Activated T-helper 1 cell treated with anti-CD3 and anti-CD28 coated beads, Interleukin-2, amount 50 U/mL, for 16 hours (primary cell): Measurements from ENCODE around the gene MAGI2.

Experiments used
- DNase-seq, 2 donors: peaks; one replicate each; pipeline ENCODE4 v3.0.0-alpha.2; 2020; ENCODE audit warnings: low read depth in 1 of 2, low spot score in 1 of 2

Gene MAGI2

GRCh38 chr7:79381921-79382320, 71.5 kb downstream of the MAGI2 start:
- no peak for DNase-seq

GRCh38 chr7:79377097-79377496, 76.4 kb downstream of the MAGI2 start:
- no peak for DNase-seq

- no peak for DNase-seq
Measured at GRCh38 chr7:79376299-79377025, 77.0 kb downstream of the MAGI2 start.

GRCh38 chr7:79361214-79361613, 92.3 kb downstream of the MAGI2 start:
- DNase-seq = no peak

GRCh38 chr7:79359827-79360226, 93.6 kb downstream of the MAGI2 start:
- DNase-seq = no peak

- DNase-seq = no peak
Measured at GRCh38 chr7:79357101-79357500, 96.4 kb downstream of the MAGI2 start.

GRCh38 chr7:79353720-79354468, 99.6 kb downstream of the MAGI2 start:
- DNase-seq = no peak

GRCh38 chr7:79352323-79352722, 101.1 kb downstream of the MAGI2 start:
- no peak for DNase-seq

- no peak for DNase-seq
Measured at GRCh38 chr7:79347351-79347750, 106.1 kb downstream of the MAGI2 start.

GRCh38 chr7:79341902-79342301, 111.6 kb downstream of the MAGI2 start:
- no peak for DNase-seq

- no peak for DNase-seq
Measured at GRCh38 chr7:79340212-79340611, 113.3 kb downstream of the MAGI2 start.

GRCh38 chr7:79339208-79339925, 114.1 kb downstream of the MAGI2 start:
- DNase-seq = no peak

GRCh38 chr7:79337717-79338116, 115.8 kb downstream of the MAGI2 start:
- DNase-seq = no peak

- no peak for DNase-seq
Measured at GRCh38 chr7:79334841-79335240, 118.6 kb downstream of the MAGI2 start.

GRCh38 chr7:79334334-79334733, 119.1 kb downstream of the MAGI2 start:
- no peak for DNase-seq

- no peak for DNase-seq
Measured at GRCh38 chr7:79332091-79332490, 121.4 kb downstream of the MAGI2 start.

GRCh38 chr7:79329464-79329863, 124.0 kb downstream of the MAGI2 start:
- DNase-seq = no peak

- DNase-seq = no peak
Measured at GRCh38 chr7:79320741-79321473, 132.6 kb downstream of the MAGI2 start.

GRCh38 chr7:79319369-79319768, 134.1 kb downstream of the MAGI2 start:
- DNase-seq = no peak

- no peak for DNase-seq
Measured at GRCh38 chr7:79317728-79318127, 135.7 kb downstream of the MAGI2 start.

GRCh38 chr7:79312022-79312421, 141.4 kb downstream of the MAGI2 start:
- no peak for DNase-seq
